Raji (cell line): ENCODE data around the gene PCSK1.

Experiments used
- POLR2A ChIP-seq: IDR thresholded peaks from 2 replicates; pipeline ENCODE4 v1.6.1; 2011; ENCODE audit warnings: low read depth, low read length, control low read depth; ENCODE audit not compliant: insufficient read depth

The PCSK1 gene

GRCh38 chr5:96388176-96388575, 44.9 kb downstream of the PCSK1 start:
- TF ChIP-seq POLR2A: no peak

GRCh38 chr5:96387616-96388015, 45.4 kb downstream of the PCSK1 start:
- no peak for TF ChIP-seq POLR2A

- no peak for TF ChIP-seq POLR2A
Measured at GRCh38 chr5:96385538-96385937, 47.5 kb downstream of the PCSK1 start.

GRCh38 chr5:96384353-96384752, 48.7 kb downstream of the PCSK1 start:
- no peak for TF ChIP-seq POLR2A

GRCh38 chr5:96381526-96381925, 51.5 kb downstream of the PCSK1 start:
- TF ChIP-seq POLR2A: no peak

DNA sequence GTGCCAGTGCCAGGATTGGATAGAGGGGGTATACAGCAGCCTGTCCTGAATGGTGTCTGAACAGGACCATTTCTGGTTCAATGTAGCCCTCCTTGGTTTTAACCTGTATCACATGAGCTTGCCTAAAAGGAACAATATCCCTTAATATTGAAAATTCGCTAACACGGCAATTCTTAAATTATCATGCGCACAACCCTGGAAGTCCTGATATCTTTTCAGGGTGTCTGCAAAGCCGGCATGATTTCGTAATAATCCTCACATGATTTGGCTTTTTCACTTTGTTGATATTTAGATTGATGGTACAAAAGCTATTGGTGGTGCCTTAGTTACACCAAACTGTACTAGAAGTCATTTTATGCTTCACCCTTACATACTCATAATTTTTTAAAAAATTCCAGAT, 53.2 kb downstream of the PCSK1 start:
- no peak for TF ChIP-seq POLR2A

GRCh38 chr5:96377597-96377996, 55.5 kb downstream of the PCSK1 start:
- TF ChIP-seq POLR2A: no peak

DNA sequence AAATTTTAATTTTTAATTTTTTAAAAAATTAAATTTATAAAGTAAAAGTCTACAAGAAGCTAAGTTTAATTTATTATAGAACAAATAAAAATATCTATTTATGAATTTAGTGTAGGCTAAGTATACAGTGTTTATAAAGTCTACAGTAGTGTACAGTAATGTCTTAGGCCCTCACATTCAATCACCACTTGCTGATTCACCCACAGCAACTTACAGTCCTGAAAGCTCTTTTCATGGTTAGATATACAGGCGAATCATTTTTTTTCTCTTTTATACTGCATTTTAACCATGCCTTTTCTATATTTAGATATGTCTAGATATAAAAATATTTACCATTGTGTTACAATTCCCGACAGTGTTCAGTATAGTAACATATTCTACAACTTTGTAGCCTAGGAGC, 55.9 kb downstream of the PCSK1 start:
- no peak for TF ChIP-seq POLR2A

DNA sequence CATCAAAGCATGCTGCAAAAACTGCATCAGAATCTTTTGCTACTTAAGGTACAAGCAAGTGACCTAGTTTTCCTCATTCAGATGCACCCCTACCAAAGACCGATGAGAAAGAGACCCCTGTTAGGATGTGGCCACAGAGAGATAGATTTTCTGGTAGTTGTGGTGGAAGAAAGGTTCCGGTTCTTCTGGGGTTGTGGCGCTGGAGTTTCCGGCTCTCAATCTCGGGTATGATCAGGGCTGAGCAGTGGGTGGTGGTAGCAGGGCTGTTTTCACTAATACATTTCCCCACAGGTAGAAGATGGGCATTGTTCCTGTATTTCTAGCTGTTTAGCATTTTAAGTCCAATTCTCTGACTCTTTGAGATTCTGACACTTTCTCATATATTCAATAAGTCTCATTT, 58.4 kb downstream of the PCSK1 start:
- no peak for TF ChIP-seq POLR2A

DNA sequence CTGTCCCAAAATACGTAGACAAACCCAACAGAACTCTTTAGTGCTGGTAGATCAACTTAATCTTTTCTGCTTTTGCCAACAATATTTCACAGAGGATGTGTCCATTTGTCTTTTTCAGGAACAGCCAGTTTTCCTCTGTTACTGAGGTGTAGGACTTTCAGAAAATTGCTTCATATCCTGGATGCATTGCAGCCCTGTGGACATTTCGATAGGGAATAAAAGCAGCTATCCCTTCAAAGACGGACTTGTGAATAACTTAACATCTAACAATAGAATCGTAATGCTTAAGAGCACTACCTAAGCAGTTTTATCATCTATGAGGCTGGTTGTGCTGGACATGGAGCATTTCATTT, 59.7 kb downstream of the PCSK1 start:
- TF ChIP-seq POLR2A: no peak

DNA sequence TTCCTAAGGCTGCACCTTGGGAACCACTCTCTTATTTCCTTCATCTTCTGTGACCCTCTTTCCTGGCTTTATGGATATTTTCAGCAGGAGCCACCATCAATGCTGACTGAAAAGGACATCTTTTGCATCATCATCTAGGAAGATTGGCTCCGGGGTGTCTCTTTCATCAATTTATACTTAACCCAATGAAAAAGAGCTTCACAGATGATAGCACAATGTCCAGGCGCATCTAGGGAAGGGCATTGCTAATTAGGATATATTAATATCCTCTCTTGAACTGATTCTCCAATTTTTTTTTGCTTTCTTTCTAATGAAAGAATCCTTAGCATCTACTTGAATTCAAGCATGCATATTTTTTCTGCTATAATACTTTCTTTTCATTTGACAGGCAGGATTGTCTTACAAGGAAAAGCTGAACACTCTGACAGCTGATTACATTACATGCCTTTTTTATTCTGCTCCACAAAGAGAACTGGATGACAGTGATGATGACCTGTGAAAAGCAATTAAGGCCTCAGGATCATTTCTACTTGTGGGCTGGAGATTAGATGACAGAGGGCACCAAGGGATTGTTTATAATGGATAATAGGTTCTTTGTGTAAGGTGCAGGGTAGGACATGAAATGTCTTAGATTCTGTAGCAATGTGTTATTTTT, 60.2 kb downstream of the PCSK1 start:
- no peak for TF ChIP-seq POLR2A

GRCh38 chr5:96370976-96371375, 62.1 kb downstream of the PCSK1 start:
- TF ChIP-seq POLR2A: no peak

DNA sequence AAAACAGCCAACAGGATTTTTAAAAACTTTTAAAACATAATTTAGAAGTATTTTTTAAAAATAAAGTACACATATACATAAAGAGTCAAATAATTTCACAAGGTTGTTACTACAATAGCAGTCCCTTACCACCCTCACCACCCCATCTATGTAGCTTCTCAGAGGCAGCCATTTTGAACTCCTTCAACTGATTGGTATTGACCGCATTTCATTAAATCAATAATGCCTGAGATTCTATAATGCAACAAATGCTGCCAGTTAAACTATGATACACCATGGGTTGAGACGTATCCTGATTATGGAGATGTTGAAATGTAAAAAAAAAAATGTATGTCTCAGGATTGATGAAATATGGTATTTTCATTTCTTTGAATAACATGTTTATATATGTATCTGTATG, 78.8 kb downstream of the PCSK1 start:
- TF ChIP-seq POLR2A: no peak

DNA sequence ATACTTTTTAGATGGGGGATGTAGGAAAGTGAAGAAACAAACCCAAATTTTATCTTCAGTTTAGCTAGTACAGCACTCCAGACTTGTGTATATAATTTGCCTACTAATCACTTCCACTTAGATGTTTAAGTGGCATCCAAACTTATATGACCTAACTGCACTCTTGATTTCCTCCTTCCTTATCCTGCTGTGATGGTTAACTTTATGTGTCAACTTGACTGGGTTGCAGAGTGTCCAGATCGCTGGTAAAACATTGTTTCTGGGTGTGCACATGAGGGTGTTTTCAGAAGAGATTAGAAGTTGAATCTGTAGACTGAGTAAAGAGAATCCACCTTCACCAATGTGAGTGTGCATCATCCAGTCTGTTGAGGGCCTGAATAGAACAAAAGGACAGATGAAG, 79.8 kb downstream of the PCSK1 start:
- TF ChIP-seq POLR2A: no peak

DNA sequence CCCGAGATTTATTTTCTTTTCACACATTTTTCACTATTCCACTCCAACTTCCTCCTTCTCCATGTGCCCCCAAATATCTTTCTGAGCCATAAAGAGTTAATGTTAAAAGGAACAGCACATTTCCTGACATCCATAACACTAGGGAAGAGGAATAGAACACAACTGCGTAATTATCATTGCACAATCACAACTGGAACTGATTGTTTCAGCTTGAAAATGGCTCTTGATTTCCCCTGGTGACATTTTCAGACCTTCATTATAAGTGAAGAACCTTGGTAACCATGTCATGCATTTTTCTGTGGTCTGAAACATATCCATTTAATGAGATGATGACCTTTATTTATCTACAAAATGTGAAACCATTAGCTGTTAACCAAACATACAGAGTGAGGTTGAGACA, 82.4 kb downstream of the PCSK1 start:
- TF ChIP-seq POLR2A: no peak

- no peak for TF ChIP-seq POLR2A
Measured at GRCh38 chr5:96348536-96348935, 84.5 kb downstream of the PCSK1 start.

DNA sequence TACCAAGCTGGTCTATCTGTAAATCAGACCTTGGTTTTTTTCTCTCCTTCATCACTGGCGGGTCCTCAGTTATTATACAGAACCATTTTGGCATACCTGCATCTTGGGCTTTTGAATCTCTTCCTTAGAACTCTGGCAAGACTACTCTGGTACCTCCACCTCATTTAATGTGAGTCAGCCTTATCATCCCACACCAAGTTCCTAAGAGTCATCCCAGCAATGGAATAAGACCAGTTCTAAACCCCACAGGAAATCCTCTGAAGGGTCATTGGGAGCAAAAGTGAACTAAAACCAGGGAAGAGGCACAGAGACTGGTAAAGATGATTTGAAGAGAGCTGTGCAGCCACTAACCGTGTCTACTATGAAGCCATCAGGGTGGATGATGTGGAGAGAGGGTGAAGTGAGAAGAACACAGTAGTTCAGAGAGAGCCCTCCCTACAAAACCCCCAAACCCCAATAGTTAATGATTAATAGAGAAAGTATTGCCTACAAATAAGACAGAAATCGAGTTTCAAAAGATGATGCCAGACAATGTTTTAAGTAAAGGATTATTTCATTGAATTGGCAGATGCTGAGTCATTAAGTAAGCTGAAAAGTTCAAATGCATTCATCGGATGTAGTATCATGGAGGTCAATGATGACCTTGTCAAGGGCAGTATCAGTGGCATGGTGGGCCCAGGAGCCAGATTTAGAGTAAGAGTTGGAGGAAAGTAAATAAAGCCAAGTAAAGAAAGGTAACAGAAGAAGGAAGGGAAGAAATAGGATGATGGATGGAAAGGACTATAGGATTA, 85.4 kb downstream of the PCSK1 start:
- TF ChIP-seq POLR2A: no peak
